Measurements from ENCODE around the gene ELK4.

The ELK4 gene

GRCh38 chr1:205578780-205579571 is 52.8 kb downstream of the ELK4 start:
- no peak for DNase-seq

- no peak for DNase-seq
Measured at GRCh38 chr1:205577874-205578658, 53.7 kb downstream of the ELK4 start.

GRCh38 chr1:205576805-205577761 is 54.7 kb downstream of the ELK4 start:
- DNase-seq: no peak

GRCh38 chr1:205576011-205576410 is 55.8 kb downstream of the ELK4 start:
- DNase-seq: no peak

- DNase-seq: no peak
Measured at GRCh38 chr1:205575294-205575885, 56.4 kb downstream of the ELK4 start.

GRCh38 chr1:205572421-205572820 is 59.4 kb downstream of the ELK4 start:
- no peak for DNase-seq

- DNase-seq: no peak
Measured at GRCh38 chr1:205571747-205572146, 60.1 kb downstream of the ELK4 start.

- no peak for DNase-seq
Measured at GRCh38 chr1:205570796-205571537, 60.8 kb downstream of the ELK4 start.

- no peak for DNase-seq
Measured at GRCh38 chr1:205570173-205570501, 61.7 kb downstream of the ELK4 start.

GRCh38 chr1:205569411-205570172 is 62.2 kb downstream of the ELK4 start:
- DNase-seq: no peak

GRCh38 chr1:205568469-205569361 is 63.1 kb downstream of the ELK4 start:
- no peak for DNase-seq

GRCh38 chr1:205568135-205568468 is 63.7 kb downstream of the ELK4 start:
- DNase-seq: no peak

GRCh38 chr1:205567716-205568115 is 64.1 kb downstream of the ELK4 start:
- DNase-seq: no peak

GRCh38 chr1:205565799-205566198 is 66.0 kb downstream of the ELK4 start:
- no peak for DNase-seq

- DNase-seq: no peak
Measured at GRCh38 chr1:205563927-205564441, 67.8 kb downstream of the ELK4 start.

- DNase-seq: no peak
Measured at GRCh38 chr1:205561501-205562203, 70.2 kb downstream of the ELK4 start.

Data from AML-193 (cell line).